Measurements from ENCODE around the gene NR5A2. TPM values are rescaled to one million over a fixed set of nuclear protein-coding genes. Genes with fewer than 3 reads are reported as not detected.

The NR5A2 gene
- under 1 TPM in 1 of 3 donors, not detected in 2; 0.08 TPM for total RNA-seq

GRCh38 chr1:200027264-200027823, at the start of gene NR5A2:
Gene NR5A2, plus strand, starts transcription at chr1:200027710. Its CDS starts 138 bp downstream, at chr1:200027848.
- no peaks in the 10 kb centered on the region for H3K9me3 Mint-ChIP-seq
- DNase-seq (no peak), ATAC-seq (no peak)
- peak within 1 kb of the TSS; percentile 67 for H3K4me3 Mint-ChIP-seq
- H3K36me3 Mint-ChIP-seq (ENCODE audit: insufficient read depth) = no peaks in the 10 kb centered on the region
- peaks cover 68% of the 10 kb centered on the region for H3K27me3 Mint-ChIP-seq (ENCODE audit: low read depth)
- peaks cover 15% of the 10 kb centered on the region for H3K4me1 Mint-ChIP-seq (ENCODE audit: low read depth)

GRCh38 chr1:199978408-199978940, 49.0 kb upstream of the NR5A2 start:
- H3K27me3 Mint-ChIP-seq (ENCODE audit: low read depth) = peaks cover 13% of the 10 kb centered on the region
- no peak overlapping the region for H3K4me3 Mint-ChIP-seq
- ATAC-seq = no peak
- no peak for DNase-seq
- H3K9me3 Mint-ChIP-seq = no peaks in the 10 kb centered on the region
- no peaks in the 10 kb centered on the region for H3K4me1 Mint-ChIP-seq (ENCODE audit: low read depth)
- no peaks in the 10 kb centered on the region for H3K36me3 Mint-ChIP-seq (ENCODE audit: insufficient read depth)

GRCh38 chr1:199979071-199979470, 48.4 kb upstream of the NR5A2 start:
- no peak for DNase-seq
- Mint-ChIP-seq H3K36me3 (ENCODE audit: insufficient read depth) (no peaks in the 10 kb centered on the region), H3K4me3 (no peak overlapping the region), H3K4me1 (ENCODE audit: low read depth) (no peaks in the 10 kb centered on the region), H3K9me3 (no peaks in the 10 kb centered on the region), H3K27me3 (ENCODE audit: low read depth) (peaks cover 10% of the 10 kb centered on the region)
- ATAC-seq = no peak

GRCh38 chr1:199981584-199981983, 45.9 kb upstream of the NR5A2 start:
- ATAC-seq = no peak
- Mint-ChIP-seq H3K4me1 (ENCODE audit: low read depth) (no peaks in the 10 kb centered on the region), H3K27me3 (ENCODE audit: low read depth) (peaks cover 8% of the 10 kb centered on the region), H3K36me3 (ENCODE audit: insufficient read depth) (no peaks in the 10 kb centered on the region), H3K4me3 (no peak overlapping the region), H3K9me3 (no peaks in the 10 kb centered on the region)
- no peak for DNase-seq

GRCh38 chr1:199982606-199983005, 44.9 kb upstream of the NR5A2 start:
- H3K36me3 Mint-ChIP-seq (ENCODE audit: insufficient read depth) = no peaks in the 10 kb centered on the region
- no peak overlapping the region for H3K4me3 Mint-ChIP-seq
- H3K9me3 Mint-ChIP-seq = no peaks in the 10 kb centered on the region
- H3K4me1 Mint-ChIP-seq (ENCODE audit: low read depth) = no peaks in the 10 kb centered on the region
- ATAC-seq (no peak), DNase-seq (no peak)
- H3K27me3 Mint-ChIP-seq (ENCODE audit: low read depth) = peaks cover 8% of the 10 kb centered on the region

GRCh38 chr1:199983531-199983930, 44.0 kb upstream of the NR5A2 start:
- Mint-ChIP-seq H3K9me3 (no peaks in the 10 kb centered on the region), H3K27me3 (ENCODE audit: low read depth) (peaks cover 7% of the 10 kb centered on the region), H3K4me1 (ENCODE audit: low read depth) (no peaks in the 10 kb centered on the region), H3K36me3 (ENCODE audit: insufficient read depth) (no peaks in the 10 kb centered on the region), H3K4me3 (no peak overlapping the region)
- no peak for DNase-seq
- ATAC-seq = no peak

GRCh38 chr1:199995096-199995685, 32.3 kb upstream of the NR5A2 start:
- peaks cover 6% of the 10 kb centered on the region for H3K27me3 Mint-ChIP-seq (ENCODE audit: low read depth)
- H3K4me3 Mint-ChIP-seq = no peak overlapping the region
- H3K9me3 Mint-ChIP-seq = no peaks in the 10 kb centered on the region
- no peak for ATAC-seq
- no peaks in the 10 kb centered on the region for H3K36me3 Mint-ChIP-seq (ENCODE audit: insufficient read depth)
- no peaks in the 10 kb centered on the region for H3K4me1 Mint-ChIP-seq (ENCODE audit: low read depth)
- no peak for DNase-seq

GRCh38 chr1:200005165-200005564, 22.3 kb upstream of the NR5A2 start:
- Mint-ChIP-seq H3K4me1 (ENCODE audit: low read depth) (no peaks in the 10 kb centered on the region), H3K9me3 (no peaks in the 10 kb centered on the region), H3K27me3 (ENCODE audit: low read depth) (peaks cover 14% of the 10 kb centered on the region), H3K4me3 (no peak overlapping the region), H3K36me3 (ENCODE audit: insufficient read depth) (no peaks in the 10 kb centered on the region)
- DNase-seq = no peak
- ATAC-seq = no peak

- Mint-ChIP-seq H3K4me3 (no peak overlapping the region), H3K9me3 (no peaks in the 10 kb centered on the region), H3K27me3 (ENCODE audit: low read depth) (peaks cover 16% of the 10 kb centered on the region), H3K36me3 (ENCODE audit: insufficient read depth) (no peaks in the 10 kb centered on the region), H3K4me1 (ENCODE audit: low read depth) (no peaks in the 10 kb centered on the region)
- DNase-seq (no peak), ATAC-seq (no peak)
These were observed 20.8 kb upstream of the NR5A2 start for GRCh38 chr1:200006711-200007110.

- DNase-seq (no peak), ATAC-seq (no peak)
- peaks cover 20% of the 10 kb centered on the region for H3K27me3 Mint-ChIP-seq (ENCODE audit: low read depth)
- no peaks in the 10 kb centered on the region for H3K4me1 Mint-ChIP-seq (ENCODE audit: low read depth)
- H3K4me3 Mint-ChIP-seq = no peak overlapping the region
- no peaks in the 10 kb centered on the region for H3K36me3 Mint-ChIP-seq (ENCODE audit: insufficient read depth)
- no peaks in the 10 kb centered on the region for H3K9me3 Mint-ChIP-seq
These were observed 11.7 kb upstream of the NR5A2 start for GRCh38 chr1:200015811-200016210.

GRCh38 chr1:200021577-200022238, 5.8 kb upstream of the NR5A2 start:
- H3K4me3 Mint-ChIP-seq = no peak overlapping the region
- ATAC-seq (no peak), DNase-seq (no peak)
- no peaks in the 10 kb centered on the region for H3K4me1 Mint-ChIP-seq (ENCODE audit: low read depth)
- no peaks in the 10 kb centered on the region for H3K9me3 Mint-ChIP-seq
- H3K27me3 Mint-ChIP-seq (ENCODE audit: low read depth) = peaks cover 29% of the 10 kb centered on the region
- no peaks in the 10 kb centered on the region for H3K36me3 Mint-ChIP-seq (ENCODE audit: insufficient read depth)

- Mint-ChIP-seq H3K4me1 (ENCODE audit: low read depth) (no peaks in the 10 kb centered on the region), H3K36me3 (ENCODE audit: insufficient read depth) (no peaks in the 10 kb centered on the region), H3K9me3 (no peaks in the 10 kb centered on the region), H3K27me3 (ENCODE audit: low read depth) (peaks cover 35% of the 10 kb centered on the region), H3K4me3 (no peak overlapping the region)
- no peak for ATAC-seq
- DNase-seq = no peak
These were observed 5.2 kb upstream of the NR5A2 start for GRCh38 chr1:200022239-200022804.

GRCh38 chr1:200028586-200029034, 1.1 kb downstream of the NR5A2 start:
- DNase-seq = no peak
- Mint-ChIP-seq H3K36me3 (ENCODE audit: insufficient read depth) (no peaks in the 10 kb centered on the region), H3K4me3 (peak overlapping the region; percentile 67), H3K27me3 (ENCODE audit: low read depth) (peaks cover 69% of the 10 kb centered on the region), H3K9me3 (no peaks in the 10 kb centered on the region), H3K4me1 (ENCODE audit: low read depth) (peaks cover 15% of the 10 kb centered on the region)
- no peak for ATAC-seq

- DNase-seq (no peak), ATAC-seq (peak; percentile 35 to 74)
- H3K4me1 Mint-ChIP-seq (ENCODE audit: low read depth) = peaks cover 15% of the 10 kb centered on the region
- no peaks in the 10 kb centered on the region for H3K9me3 Mint-ChIP-seq
- peak overlapping the region; percentile 67 for H3K4me3 Mint-ChIP-seq
- H3K36me3 Mint-ChIP-seq (ENCODE audit: insufficient read depth) = no peaks in the 10 kb centered on the region
- peaks cover 63% of the 10 kb centered on the region for H3K27me3 Mint-ChIP-seq (ENCODE audit: low read depth)
These were observed 1.7 kb downstream of the NR5A2 start for GRCh38 chr1:200029035-200029821.

All from activated T-cell treated with anti-CD3 and anti-CD28 coated beads, Interleukin-2, amount 50 U/mL, for 4 hours (primary cell).